ENCODE data around the gene LRMDA.

Gene LRMDA

GRCh38 chr10:75425291-75426079, 5.9 kb upstream of the LRMDA start:
- DNase-seq, result no peak

GRCh38 chr10:75426880-75427279, 4.5 kb upstream of the LRMDA start:
- no peak for DNase-seq

GRCh38 chr10:75427951-75428350, 3.5 kb upstream of the LRMDA start:
- DNase-seq, result no peak

- peak in 1 of 2 donors; percentile 45 for DNase-seq
These were observed 2.8 kb upstream of the LRMDA start for GRCh38 chr10:75428434-75429158.

GRCh38 chr10:75429159-75429827, 2.1 kb upstream of the LRMDA start:
- DNase-seq, result no peak

- peak in 1 of 2 donors; percentile 46 for DNase-seq
These were observed 1.2 kb upstream of the LRMDA start for GRCh38 chr10:75430000-75430763.

GRCh38 chr10:75432176-75432575, 752 bp downstream of the LRMDA start:
- no peak for DNase-seq

- DNase-seq, result no peak
These were observed 1.3 kb downstream of the LRMDA start for GRCh38 chr10:75432763-75433162.

- DNase-seq, result no peak
These were observed 1.8 kb downstream of the LRMDA start for GRCh38 chr10:75433216-75433615.

- no peak for DNase-seq
These were observed 2.9 kb downstream of the LRMDA start for GRCh38 chr10:75434291-75434690.

GRCh38 chr10:75435291-75435690, 3.9 kb downstream of the LRMDA start:
- DNase-seq, result no peak

- no peak for DNase-seq
These were observed 5.5 kb downstream of the LRMDA start for GRCh38 chr10:75436896-75437295.

- DNase-seq, result no peak
These were observed 6.3 kb downstream of the LRMDA start for GRCh38 chr10:75437693-75438092.

GRCh38 chr10:75438275-75438674, 6.9 kb downstream of the LRMDA start:
- DNase-seq, result no peak

- DNase-seq, result no peak
These were observed 8.4 kb downstream of the LRMDA start for GRCh38 chr10:75439811-75440210.

GRCh38 chr10:75440271-75440793, 8.9 kb downstream of the LRMDA start:
- DNase-seq, result no peak

- no peak for DNase-seq
These were observed 9.8 kb downstream of the LRMDA start for GRCh38 chr10:75441196-75441595.

GRCh38 chr10:75441682-75442081, 10.3 kb downstream of the LRMDA start:
- DNase-seq, result no peak

- no peak for DNase-seq
These were observed 11.9 kb downstream of the LRMDA start for GRCh38 chr10:75443362-75443761.

- no peak for DNase-seq
These were observed 13.5 kb downstream of the LRMDA start for GRCh38 chr10:75444781-75445386.

GRCh38 chr10:75446508-75446907, 15.1 kb downstream of the LRMDA start:
- no peak for DNase-seq

- no peak for DNase-seq
These were observed 16.7 kb downstream of the LRMDA start for GRCh38 chr10:75448166-75448565.

Measured in CD4-positive, alpha-beta T cell treated with Interleukin-1 beta for 1 hour (primary cell).